Fibroblast of skin of abdomen (primary cell): Measurements from ENCODE around the gene RNF207. TPM values are rescaled to one million over a fixed set of nuclear protein-coding genes. Genes with fewer than 3 reads are reported as not detected.
A peak's percentile ranks its signal among the peaks of the same experiment; 100 is the strongest.

Experiments used
- DNase-seq: peaks from one replicate; pipeline ENCODE4 v3.0.0-alpha.2; 2013
- polyA plus RNA-seq, 2 experiments: library from polyadenylated mRNA; unstranded; fragments of 120-200 nt; gene quantifications; one replicate each; pipeline ENCODE4 v1.2.1, GENCODE V29; 2013; ENCODE audit not compliant: insufficient read length in 2 of 2

Gene RNF207, protein sequence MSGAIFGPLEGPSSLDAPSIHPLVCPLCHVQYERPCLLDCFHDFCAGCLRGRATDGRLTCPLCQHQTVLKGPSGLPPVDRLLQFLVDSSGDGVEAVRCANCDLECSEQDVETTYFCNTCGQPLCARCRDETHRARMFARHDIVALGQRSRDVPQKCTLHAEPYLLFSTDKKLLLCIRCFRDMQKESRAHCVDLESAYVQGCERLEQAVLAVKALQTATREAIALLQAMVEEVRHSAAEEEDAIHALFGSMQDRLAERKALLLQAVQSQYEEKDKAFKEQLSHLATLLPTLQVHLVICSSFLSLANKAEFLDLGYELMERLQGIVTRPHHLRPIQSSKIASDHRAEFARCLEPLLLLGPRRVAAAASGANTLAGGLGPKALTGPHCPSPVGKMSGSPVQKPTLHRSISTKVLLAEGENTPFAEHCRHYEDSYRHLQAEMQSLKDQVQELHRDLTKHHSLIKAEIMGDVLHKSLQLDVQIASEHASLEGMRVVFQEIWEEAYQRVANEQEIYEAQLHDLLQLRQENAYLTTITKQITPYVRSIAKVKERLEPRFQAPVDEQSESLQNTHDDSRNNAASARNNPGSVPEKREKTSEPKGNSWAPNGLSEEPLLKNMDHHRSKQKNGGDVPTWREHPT
- 7.9 TPM for polyA plus RNA-seq (2013, experiment 1 of 2; ENCODE audit: insufficient read length)
- 8.7 TPM for polyA plus RNA-seq (2013, experiment 2 of 2; ENCODE audit: insufficient read length)

DNA sequence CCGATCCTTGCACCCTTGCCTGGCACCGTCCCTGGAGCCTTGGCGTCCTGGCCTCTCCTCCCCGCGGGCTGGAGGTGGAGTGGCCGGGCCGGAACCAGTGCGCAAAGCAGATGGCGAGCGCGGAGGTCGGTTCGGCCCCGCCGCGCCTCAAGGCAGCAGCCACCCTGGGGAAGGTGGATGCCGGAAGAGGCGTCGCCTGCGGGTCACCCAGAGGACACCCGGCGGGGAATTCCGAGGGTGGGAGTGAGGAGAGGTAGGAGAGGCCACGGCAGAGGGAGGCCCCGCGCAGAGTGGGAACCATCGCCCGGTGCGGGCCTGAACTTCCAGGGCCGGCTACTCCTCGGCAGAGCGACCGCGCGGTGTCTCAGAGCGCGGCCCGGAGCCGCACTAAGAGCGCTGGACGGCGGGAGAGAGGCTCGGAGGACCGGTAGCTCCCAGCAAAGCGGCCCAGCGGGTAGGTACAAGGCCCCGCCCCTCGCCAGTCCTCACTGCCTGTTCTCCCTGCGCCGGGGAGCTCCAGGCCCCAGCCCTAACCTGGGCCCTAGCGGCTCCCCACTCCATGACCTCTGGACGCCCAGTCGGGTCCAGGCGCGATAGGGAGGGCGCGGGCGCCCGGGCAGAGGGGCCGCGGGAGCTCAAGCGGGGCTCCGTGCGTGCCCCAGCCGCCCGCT, at the start of gene RNF207:
TSS of gene RNF207 (plus strand) at position 271 of the 671 bp plus-strand sequence. CDS start 417 bp downstream, outside the sequence.
- peak; percentile 63 for DNase-seq

DNA sequence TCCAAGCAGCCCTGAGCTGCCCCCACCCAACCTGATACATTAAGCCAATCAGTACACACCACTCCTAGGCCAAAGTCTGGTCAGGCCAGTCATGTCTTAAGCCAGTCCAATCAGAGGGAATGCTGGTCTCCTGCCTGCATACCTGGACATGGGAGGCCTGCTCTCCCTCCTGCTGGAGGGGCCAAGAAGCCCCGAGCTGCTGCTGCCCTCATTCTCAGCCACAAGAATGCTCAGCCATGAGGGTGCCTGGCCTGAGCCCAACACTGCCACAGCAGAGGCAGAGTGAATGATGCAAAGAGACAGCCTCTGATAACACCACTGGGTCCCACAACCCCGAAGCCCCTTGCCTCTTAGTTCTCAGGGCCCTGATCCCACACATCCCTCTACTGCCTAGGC, 48.8 kb upstream of the RNF207 start:
- DNase-seq = no peak

DNA sequence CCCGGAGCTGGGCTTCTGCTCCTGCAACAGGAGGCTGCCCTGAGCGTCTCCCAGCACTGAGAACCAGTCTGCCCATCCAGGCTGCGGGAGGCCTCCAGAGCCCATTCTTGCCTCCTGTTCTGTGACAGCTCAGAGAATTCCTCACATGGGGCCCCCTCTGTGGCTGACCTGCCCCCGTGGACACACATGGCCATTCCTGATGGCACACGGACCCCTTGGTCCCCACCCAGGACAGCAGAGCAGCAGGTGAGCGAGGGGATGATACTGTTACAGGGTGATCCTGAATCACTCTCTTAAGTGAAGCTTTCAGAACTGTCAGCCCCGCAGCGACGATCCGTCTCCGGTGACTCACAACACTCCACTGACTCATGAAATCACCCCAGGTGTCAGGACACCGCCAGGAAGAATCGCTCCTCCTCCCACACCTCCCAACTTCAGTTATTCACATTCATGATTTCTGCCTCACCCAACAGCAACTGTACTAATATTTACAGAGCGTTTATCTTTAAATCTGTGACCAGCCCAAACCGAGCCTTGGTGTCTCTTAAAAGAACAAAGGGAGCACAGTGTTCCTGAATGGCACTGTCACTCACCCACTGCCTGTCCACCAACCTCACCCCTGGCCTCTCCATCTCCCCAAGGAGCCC, 48.3 kb upstream of the RNF207 start:
- DNase-seq = no peak

DNA sequence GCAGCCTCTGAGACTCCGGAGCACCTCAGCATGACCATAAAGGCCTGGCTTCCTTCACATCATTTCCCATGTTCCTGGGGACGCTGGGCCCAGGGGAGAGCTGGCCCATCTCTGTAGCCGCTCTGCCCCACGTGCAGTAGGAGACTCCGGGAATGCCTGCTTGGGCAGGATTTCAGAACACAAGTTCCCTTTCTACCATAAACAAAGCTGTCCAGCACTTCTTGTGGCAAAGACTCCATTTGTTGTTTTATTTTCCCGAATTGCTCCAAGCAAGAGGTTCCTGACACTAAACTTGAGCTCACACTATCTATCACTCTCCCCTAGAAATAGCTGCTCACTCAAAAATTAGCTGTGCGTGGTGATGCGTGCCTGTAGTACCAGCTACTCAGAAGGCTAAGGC, 47.7 kb upstream of the RNF207 start:
- no peak for DNase-seq

DNA sequence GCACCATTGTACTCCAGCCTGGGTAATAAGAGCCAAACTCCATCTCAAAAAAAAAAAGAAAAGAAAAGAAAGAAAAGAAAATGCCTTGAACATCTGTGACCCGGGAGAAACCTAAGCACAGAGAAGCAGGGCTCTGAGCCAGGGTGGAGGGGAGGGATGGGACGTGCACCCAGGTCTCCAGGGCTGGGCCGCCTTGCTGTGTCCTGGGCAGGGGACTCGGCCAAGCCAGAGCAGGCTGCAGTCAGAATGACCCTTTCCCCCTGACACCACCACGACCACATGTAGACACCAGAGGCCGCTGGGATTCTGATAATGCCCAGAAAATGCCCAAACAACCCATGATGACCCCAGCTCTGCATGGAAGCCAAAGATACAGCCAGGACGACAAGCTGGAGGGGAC, 43.6 kb upstream of the RNF207 start:
- no peak for DNase-seq

DNA sequence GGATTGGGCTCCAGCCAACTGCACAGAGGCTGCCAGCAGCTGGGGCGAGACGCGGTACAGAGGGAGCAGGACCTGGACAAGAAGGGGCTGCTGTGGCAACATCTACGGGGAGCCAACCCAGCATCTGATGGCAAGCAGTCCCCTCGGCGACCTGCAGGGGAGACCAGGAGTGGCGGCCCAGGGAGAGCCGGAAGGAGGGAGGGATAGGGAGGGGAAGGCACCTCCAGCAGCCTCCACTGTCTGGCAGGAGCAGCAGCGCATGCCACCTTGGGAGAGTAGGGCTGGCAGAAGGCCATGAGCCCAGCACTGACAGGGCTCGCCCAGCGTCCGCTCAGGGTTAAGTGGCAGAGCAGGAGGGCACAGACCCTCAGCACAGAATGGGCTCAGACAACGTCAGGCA, 43.1 kb upstream of the RNF207 start:
- DNase-seq = no peak

DNA sequence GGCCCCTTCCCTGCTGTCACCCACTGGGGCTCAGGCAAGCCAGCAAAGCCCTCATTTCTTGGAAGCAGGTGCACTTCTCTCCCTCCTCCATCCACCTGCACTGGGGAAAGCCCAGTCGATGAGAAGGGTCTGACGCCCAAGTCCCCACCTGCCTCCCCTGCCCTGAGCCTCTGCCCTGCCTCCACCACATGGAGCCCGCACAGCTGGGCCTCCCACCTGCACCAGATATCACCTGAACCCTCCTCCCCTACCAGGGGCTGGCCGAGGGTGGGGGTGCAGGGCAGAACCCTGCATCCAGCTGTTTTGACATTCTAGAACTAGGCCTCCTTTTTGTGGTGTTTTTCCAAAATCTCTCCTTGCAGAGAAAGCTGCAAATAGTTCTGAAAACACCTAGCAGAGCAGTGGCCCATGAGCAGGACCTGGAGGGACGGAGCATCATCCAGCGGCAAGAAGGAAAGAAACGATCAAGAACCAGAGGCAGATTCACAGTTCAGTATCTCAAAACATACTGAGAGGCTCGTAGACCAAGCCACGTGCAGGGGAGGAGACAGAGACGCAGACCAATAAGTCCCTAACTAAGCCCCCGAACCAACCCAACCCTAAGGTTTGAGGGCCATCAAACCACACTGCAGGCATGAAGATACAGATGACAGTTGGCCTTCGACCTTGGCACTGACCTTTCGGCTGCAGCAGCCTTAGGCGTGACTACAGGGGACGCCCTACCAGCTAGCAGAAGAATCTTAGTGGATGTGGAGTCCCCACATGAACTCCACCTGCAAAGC, 42.5 kb upstream of the RNF207 start:
- no peak for DNase-seq

DNA sequence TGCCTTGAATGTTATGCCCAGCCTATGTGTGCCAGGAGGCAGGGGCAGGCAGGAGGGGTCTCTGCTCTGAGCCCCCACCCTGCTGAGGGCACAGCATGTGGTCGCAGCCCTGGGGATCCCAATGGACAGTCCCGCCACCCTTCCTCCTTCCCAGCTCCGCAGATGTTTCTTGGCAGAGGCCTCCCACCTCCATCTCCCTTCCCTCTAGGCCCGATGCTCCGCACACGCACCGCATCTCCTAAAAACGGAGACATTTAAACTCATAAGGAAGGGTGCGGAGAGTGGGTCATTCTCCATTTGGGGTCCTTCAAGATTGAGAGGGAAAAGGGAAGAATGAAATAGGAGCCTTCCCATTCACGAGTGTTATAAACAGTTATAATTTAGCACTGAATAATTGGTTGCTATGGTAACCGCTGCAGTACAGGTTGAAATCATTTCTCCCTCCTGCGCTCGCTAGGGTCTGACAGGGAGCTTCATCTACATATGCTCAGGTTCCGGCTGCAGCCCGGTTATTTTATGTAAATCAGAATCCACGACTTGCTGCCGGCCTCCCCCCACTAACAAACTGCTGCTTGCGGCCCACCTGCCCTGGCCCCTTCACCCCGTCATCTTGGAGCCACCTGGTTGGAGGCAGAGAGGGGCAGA, 41.8 kb upstream of the RNF207 start:
- DNase-seq = no peak

DNA sequence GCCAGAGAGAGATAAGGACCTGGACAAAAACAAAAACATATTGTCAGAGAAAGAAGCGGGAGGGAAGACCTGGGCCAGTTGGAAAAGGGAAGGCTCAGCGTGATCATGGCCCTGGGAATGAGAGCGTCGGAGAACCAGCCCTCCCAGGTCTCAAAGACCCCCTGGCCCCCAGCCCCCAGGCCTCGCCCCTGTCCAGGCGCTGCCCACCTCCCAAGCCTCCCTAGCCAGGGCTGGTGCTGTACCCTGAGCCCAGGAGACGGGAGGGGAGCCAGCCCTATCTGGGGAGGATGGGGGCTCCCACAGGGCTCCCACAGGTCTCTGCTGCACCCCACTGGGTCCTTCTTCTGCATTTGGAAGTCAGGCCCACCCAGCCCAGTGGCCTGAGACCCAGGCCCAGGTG, 40.9 kb upstream of the RNF207 start:
- DNase-seq = no peak

DNA sequence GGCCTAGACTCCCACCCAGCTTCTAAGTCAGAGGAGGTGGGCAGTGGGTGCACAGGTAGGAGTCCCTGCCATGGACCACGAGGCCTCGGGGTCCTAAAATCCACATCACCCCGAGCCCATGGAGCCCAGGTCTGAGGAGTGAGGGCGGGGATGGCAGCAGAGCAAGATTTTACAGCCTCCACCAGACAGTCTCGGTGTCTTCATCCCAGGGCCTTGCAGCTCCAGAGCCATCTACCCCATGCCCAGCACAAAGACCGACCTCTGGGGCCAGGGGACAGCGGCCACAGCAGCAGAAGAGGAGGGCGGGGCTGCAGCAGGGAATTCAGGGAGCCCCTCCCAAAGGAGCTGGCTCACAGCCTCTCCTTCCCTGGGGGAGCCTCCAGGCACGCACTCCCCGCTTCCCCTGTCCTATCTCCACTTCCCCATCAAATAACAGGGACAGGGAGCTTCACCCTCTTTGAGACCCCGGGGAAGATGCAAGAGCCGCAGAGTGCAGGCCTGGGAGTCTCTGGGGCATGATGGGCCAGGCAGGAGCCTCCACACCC, 40.4 kb upstream of the RNF207 start:
- no peak for DNase-seq

DNA sequence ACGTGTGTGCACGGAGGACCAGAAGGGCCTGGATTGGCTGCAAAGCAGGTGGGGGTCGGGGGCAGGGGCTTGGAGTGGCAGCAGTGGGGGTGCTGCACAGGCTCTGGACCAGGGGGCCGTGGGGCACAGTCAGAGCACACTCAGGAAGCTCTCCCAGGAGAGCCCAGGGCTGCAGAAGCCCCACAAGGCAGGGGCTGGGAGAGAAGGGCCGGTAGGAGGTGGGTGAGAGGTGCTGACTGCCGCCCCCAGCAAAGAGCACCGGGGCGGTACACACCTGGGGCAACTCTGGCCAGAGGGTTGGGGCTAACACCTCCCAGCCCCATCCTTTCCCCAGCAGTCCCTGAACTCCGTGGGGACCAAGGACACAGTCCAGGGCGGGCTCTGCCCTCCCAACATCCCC, 39.7 kb upstream of the RNF207 start:
- DNase-seq = no peak

DNA sequence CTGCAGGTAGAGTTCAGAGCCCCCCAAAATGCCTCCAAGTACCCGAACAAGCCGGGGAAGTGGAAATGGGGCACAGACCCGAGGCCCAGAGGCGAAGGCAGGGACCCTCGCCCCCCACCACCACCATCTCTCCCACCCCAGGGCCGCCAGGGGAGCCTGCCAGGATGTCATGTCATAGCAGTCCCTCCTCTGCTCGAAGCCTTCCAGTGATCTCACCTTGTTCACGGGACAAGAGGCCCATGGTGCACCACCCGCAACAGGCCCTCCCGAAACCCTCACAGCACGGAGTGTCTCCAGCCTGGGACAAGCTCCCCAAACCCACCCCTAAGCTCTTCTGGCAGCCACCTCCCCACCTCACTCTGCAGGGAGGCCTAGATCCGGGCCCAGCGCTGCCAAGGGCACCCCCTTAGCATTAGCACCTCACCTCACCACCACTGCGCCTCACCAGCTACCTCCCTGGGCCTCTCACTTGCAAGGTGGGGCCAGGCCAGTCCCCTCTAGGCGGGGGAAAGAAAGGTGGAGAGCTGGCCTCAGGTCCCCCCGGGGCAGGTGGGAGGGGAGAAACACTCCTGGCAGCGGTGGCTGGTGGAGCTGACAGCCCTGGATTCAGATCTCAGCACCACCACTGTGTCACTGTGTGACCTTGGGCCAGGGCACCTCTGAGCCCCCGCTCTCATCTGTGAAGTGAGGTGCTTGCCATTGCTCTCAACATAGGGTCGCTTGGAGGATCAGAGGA, 39.1 kb upstream of the RNF207 start:
- no peak for DNase-seq

DNA sequence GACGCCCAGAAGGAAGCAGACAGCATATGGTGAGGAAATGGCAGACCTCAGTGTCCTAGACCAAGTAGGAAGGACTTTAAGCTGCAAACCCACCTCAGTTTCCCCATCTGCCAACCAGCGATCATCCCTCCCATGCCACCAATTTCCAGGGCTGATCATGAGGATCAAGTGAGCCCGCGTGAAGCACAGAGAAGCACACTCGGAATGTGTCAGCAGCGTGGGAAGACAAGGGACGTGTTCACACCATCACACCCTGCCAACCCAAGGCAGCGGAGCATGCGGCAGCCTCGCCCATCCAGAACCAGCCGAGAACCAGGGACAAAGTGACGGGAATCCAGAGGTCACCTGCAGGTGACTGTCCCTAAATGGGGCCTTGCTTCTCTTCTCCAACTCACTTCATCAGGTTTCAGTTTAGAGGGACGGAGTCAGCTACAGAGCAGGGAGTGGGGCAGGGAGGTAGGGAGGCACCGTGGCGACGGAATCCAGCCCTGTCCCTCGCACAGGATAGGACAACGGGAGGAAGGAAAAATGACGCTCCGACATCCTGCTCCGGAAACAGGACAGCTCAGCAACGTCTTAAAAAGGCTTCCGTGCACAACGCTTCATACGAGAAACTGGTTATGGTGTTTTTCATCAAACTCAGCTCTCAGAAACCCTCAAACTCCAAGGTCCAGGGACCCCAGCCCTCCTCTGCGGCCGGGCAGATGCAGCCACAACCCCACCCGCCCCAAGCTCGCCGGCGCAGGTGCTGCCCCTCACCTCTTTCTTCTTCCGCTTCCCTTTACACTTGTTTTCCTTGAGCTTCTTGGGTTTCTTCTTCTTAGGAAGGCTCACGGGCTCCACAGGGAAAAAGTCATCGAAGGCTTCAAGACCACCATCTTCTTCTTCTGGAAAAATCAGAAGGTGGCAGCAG, 38.3 kb upstream of the RNF207 start:
- no peak for DNase-seq

DNA sequence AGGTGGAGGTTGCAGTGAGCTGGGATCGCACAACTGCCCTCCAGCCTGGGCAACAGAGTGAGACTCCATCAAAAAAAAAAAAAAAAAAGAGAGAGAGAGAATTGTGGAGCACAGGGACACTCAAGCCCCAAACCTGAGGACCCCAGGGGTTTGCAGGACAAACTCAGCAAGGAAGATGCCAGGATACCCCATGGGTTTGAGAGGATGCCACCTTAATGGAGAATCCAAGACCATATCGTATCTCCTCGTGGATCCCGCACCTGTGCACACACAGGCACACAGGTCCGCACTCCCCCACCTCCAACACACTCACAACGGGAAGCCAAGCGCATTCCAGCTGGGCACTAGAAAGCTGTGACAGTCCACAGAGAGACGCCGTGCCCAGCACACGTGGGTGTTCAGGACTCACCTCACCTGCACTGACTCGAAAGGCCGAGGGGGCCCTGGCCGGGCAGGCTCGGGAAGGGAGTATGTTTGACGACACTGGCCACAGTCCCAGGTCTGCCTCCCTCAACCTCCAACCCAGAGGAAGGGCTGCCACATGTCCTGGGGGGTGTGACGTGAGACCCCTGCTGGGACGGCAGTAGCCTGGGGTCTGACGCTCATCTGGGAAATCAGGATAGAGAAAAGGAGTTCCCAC, 36.9 kb upstream of the RNF207 start:
- no peak for DNase-seq

DNA sequence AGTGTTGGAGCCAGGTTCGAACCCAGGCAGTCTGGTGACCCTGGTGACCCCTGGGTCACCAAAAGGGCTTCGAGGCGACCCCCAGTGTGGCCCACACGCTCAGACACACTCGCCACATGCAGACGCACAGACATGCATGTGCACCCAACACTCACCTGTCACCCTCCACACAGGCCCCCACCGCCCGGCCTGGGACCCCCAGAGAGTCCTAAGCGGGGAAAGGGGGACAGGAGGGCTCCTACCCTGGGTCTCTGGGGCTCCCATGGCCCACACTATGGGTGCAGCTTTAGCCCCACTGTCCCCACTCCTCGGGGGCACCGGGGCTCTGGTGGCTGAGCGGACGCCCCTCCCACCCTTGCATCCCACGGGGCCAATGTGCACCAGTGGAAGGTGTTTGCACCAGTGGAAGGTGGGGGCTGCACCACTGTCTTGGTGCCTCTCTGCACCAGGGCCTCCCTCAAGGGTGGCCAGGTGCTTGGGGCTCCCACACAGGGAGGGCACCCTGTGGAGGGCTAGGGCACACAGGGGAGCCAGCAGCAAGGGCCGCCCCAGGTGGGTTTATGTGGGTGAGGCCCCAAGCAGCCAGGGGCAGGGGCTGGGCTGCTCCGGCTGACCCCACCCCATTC, 35.7 kb upstream of the RNF207 start:
- DNase-seq = no peak

DNA sequence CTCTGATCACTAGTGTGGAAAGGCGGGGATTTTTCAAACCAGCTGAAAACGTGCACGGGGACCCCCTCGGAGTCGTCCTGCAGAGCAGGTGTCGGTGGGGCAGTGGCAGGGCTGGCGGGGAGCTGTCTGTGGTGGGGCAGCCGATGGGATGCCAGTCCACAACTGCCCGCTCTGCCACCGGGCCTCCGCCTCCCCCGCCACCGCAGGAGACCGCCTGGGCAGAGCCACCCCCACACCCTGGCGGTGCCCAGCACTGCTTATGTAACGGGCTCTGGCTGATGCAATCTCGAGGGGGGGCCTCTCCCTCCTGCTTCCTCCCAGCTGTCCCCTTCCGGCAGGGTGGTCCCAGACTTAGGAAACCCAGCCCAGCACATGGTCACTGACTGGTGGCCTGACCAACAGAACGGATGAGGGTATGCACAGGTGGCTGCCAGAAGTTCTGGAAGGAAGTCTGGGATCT, 35.1 kb upstream of the RNF207 start:
- no peak for DNase-seq

DNA sequence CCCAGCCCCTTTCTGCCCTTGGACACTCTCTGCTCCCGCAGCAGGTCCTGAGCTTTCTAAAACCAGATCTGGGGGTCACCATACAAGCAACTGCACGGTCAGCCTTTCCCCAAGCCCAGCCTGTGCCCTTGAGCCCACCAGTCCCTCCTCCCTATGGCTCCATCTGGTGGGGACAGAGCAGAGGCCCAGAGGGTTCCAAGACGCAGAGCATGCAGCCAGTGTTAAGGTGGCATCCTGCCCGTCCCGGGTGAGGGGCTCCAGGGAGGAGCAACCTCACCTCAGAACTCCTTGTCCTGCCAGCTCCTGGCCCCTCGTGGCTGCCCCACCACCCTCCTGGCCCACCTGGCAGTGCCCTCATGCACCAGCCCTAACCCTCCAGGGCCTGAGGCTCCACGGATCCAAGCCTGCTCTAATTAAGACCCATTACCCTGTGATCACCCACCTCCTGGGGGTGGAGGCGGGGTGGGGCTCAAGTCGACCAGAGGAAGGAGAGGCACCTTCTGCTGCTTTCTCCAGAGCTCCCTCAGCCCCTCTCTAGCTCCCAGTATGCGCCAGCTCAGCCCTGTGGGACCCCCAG, 34.3 kb upstream of the RNF207 start:
- no peak for DNase-seq

DNA sequence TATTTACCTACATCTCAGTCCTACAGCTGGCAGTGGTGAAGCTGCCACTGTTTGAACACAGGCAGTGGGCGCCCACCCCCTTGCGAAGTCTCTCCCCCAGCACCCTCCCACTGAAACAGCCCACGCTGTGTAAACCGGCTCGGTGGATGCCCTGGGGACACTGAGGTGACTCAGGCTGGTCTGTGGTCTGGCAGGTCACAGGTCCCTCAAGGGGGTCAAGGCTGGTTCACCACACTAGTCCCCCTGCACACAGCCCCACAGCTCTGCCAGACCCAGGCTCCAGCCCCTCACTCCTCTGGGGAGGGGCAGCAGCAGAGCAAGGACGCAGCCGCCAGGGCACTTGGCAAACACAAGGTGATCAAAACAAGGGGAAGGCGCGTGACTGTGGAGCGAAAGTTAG, 33.4 kb upstream of the RNF207 start:
- no peak for DNase-seq
